Spleen (tissue), 7 donors: ENCODE data around the gene SLC7A14.

Experiments
- POLR2AphosphoS5 ChIP-seq, 3 donors: sonication (generic); formaldehyde crosslinking; IDR thresholded peaks; one replicate each; pipeline ENCODE4 v1.5.1; 2017; ENCODE audit warnings: antibody characterized with exemption in 3 of 3
- TF ChIP-seq, protein P1 (sequence below), 11 experiments: fragments of 200-600 bp in 7 of 11; fragments of 450-650 bp in 4 of 11; sonication (generic) in 4 of 11; IDR thresholded peaks in 8 of 11; conservative IDR thresholded peaks in 3 of 11; 1 replicate in 7 of 11; 2 replicates in 4 of 11; pipeline versions ENCODE4 v1.4.0 to v1.8.0; 2016 to 2021; ENCODE audit warnings: antibody characterized with exemption in 11 of 11, inconsistent platforms in 4 of 11, mild to moderate bottlenecking in 1 of 11
- donor health status: DM: no; HTN: no; CAD: no; lungs with moderate emphysema.
- donor health status: DM: no; HTN: no; CAD: no.
- donor health status: DM: no; HTN: no; CAD: no.

GRCh38 chr3:170529912-170530311 is 56.0 kb downstream of the SLC7A14 start:
- TF ChIP-seq, protein P1, sequence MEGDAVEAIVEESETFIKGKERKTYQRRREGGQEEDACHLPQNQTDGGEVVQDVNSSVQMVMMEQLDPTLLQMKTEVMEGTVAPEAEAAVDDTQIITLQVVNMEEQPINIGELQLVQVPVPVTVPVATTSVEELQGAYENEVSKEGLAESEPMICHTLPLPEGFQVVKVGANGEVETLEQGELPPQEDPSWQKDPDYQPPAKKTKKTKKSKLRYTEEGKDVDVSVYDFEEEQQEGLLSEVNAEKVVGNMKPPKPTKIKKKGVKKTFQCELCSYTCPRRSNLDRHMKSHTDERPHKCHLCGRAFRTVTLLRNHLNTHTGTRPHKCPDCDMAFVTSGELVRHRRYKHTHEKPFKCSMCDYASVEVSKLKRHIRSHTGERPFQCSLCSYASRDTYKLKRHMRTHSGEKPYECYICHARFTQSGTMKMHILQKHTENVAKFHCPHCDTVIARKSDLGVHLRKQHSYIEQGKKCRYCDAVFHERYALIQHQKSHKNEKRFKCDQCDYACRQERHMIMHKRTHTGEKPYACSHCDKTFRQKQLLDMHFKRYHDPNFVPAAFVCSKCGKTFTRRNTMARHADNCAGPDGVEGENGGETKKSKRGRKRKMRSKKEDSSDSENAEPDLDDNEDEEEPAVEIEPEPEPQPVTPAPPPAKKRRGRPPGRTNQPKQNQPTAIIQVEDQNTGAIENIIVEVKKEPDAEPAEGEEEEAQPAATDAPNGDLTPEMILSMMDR (IDR thresholded peaks at IDR 0.05 in 8 of 11, conservative IDR thresholded peaks at IDR 0.05 in 3 of 11) = no peak
- TF ChIP-seq POLR2AphosphoS5 (IDR thresholded peaks at IDR 0.05) = no peak
